ENCODE data around the gene KRT33A.

- TF ChIP-seq CTCF (IDR thresholded peaks at IDR 0.05; ENCODE audit: low read length) (no peak), EZH2 (IDR thresholded peaks at IDR 0.05; ENCODE audit: borderline replicate concordance, low read length) (no peak)
Observed at GRCh38 chr17:41369713-41370112, 19.1 kb upstream of the KRT33A start, which contains the start of gene KRT33B.

All from OCI-LY1 (cell line).